Upper lobe of right lung (tissue), 1 donor: ENCODE measurements around the gene GRIK3. TPM values are rescaled to one million over a fixed set of nuclear protein-coding genes. Genes with fewer than 3 reads are reported as not detected.

ENCODE experiments used
- ATAC-seq: fragments of 200-7000 bp; cut with Tn5 transposase; one replicate; pipeline ENCODE4 v1.9.1; 2020; ENCODE audit warnings: mild to moderate bottlenecking, moderate library complexity
- DNase-seq: peaks from one replicate; pipeline ENCODE4 v3.0.0-alpha.2; 2020
- H3K27ac ChIP-seq: fragments of 200-600 bp; one replicate; pipeline ENCODE4 v1.8.0; 2022
- H3K27me3 ChIP-seq: fragments of 200-600 bp; one replicate; pipeline ENCODE4 v1.8.0; 2022; ENCODE audit warnings: mild to moderate bottlenecking
- H3K36me3 ChIP-seq: fragments of 200-600 bp; one replicate; pipeline ENCODE4 v1.8.0; 2022
- H3K4me1 ChIP-seq: fragments of 200-600 bp; one replicate; pipeline ENCODE4 v1.8.0; 2022
- H3K4me3 ChIP-seq: fragments of 200-600 bp; one replicate; pipeline ENCODE4 v1.8.0; 2022; ENCODE audit warnings: mild to moderate bottlenecking
- H3K9me3 ChIP-seq: fragments of 200-600 bp; one replicate; pipeline ENCODE4 v1.8.0; 2022
- intact Hi-C: fragments of 100-400 bp; cut with DNase I; formaldehyde crosslinking; loops from one replicate; pipeline ENCODE4 v1.11.0; 2022
- total RNA-seq: library from RNA; stranded (reverse); fragmentation: NEBNext Ultra II Directional; extraction: Animal tissue kit (Norgen Biotek cat#: 25700); gene quantifications from one replicate; pipeline ENCODE4 v1.2.1, GENCODE V29; 2021
- TF ChIP-seq, protein P1 (sequence below): fragments of 200-600 bp; IDR thresholded peaks from one replicate; pipeline ENCODE4 v1.8.0; 2022; ENCODE audit warnings: antibody characterized with exemption
- donor health status: DM: no; HTN: yes; CAD: no; lungs with severe emphysema.

Gene GRIK3
- total RNA-seq, 1 donor from 2014 or later: not detected

DNA sequence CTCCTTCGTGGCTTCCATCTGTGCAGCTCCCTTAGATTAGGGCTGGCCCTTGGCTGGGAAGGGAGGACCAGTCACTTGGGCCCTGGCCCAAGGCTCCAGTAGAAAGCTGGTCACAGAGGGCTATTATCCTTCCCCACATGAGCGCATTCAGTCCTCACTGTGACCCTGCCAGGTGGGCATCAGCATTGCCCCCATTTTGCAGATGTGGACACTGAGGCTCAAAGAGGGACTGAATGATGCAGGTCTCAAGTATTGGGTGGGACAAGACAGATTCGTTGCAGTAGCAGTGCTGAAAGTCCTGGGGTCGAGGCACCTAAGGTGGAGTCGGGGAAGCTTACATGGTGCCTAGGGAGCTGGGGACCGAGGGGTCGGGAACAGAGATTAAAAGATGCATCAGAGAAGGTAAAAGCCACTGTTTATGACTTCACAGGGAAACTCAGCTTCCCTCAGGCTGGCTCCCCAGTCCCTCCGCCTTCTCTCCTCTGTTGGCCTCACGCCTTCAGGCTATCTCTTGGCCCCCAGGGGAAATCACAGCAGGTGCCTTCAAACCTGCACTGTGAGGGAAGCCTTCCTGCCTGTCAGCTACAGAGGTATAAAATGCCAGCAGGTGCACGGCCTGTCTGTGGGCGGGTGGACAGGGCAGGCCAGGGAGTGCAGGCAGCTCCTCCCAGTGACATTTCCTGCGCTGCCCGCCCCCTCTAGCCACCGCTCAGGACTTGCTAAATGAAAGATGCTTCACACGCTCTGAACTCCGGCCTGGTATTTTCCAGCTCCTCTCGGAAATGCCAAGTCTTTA is 178.4 kb downstream of the GRIK3 start:
- Histone ChIP-seq H3K27ac (no peak overlapping the region), H3K4me1 (no peaks in the 10 kb centered on the region), H3K9me3 (no peaks in the 10 kb centered on the region), H3K36me3 (no peaks in the 10 kb centered on the region), H3K4me3 (no peak overlapping the region), H3K27me3 (peaks cover 14% of the 10 kb centered on the region)
- intact Hi-C loops: no loop called here
- DNase-seq (no peak), ATAC-seq (no peak)
- TF ChIP-seq, protein P1, sequence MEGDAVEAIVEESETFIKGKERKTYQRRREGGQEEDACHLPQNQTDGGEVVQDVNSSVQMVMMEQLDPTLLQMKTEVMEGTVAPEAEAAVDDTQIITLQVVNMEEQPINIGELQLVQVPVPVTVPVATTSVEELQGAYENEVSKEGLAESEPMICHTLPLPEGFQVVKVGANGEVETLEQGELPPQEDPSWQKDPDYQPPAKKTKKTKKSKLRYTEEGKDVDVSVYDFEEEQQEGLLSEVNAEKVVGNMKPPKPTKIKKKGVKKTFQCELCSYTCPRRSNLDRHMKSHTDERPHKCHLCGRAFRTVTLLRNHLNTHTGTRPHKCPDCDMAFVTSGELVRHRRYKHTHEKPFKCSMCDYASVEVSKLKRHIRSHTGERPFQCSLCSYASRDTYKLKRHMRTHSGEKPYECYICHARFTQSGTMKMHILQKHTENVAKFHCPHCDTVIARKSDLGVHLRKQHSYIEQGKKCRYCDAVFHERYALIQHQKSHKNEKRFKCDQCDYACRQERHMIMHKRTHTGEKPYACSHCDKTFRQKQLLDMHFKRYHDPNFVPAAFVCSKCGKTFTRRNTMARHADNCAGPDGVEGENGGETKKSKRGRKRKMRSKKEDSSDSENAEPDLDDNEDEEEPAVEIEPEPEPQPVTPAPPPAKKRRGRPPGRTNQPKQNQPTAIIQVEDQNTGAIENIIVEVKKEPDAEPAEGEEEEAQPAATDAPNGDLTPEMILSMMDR: no peak

DNA sequence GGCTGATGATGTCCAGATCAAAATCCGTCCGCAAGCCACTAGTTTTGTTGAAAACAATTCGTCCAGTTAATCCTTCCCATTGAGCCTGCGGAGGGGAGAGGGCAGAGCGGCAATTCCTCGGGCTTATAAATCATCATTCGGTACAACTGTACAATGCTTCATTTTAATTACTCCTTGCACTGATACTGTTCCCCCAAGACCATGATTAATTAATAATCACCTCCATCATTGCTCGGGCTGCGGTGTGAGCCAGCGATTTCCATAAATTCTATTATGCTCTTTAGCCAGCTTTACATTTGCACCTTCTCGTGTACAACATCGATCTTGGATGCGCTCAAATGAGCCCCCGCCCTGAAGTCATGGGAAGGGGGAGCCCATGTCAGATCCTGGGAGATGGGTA is 180.7 kb downstream of the GRIK3 start:
- TF ChIP-seq, protein P1: no peak
- H3K27ac ChIP-seq: no peak overlapping the region
- intact Hi-C loops: no loop called here
- ATAC-seq: no peak
- H3K36me3 ChIP-seq: no peaks in the 10 kb centered on the region
- no peak for DNase-seq
- no peaks in the 10 kb centered on the region for H3K4me1 ChIP-seq
- no peak overlapping the region for H3K4me3 ChIP-seq
- H3K27me3 ChIP-seq: peaks cover 30% of the 10 kb centered on the region
- no peaks in the 10 kb centered on the region for H3K9me3 ChIP-seq

DNA sequence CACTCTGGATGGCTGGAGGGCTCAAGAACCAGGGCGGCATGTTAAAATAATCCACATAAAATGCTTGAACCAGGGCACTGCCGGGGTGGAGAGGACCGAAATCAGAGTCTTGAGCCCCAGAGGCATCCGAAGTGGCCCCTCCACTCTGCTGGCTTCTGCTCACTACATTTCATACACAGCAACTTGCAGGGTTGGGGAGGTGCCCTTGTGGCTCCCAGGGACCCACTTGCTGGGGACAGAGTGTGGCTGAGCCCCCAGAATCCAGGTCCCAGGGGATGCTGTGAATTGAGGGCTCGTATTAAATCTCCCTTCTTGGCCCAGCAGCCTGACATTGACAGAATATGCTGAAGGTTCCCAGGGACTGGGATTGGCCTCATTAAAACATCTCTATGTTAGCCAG is 181.7 kb downstream of the GRIK3 start:
- TF ChIP-seq, protein P1: no peak
- ATAC-seq: no peak
- Histone ChIP-seq H3K27me3 (peaks cover 33% of the 10 kb centered on the region), H3K9me3 (no peaks in the 10 kb centered on the region), H3K27ac (no peak overlapping the region), H3K4me1 (no peaks in the 10 kb centered on the region), H3K4me3 (no peak overlapping the region), H3K36me3 (no peaks in the 10 kb centered on the region)
- DNase-seq: no peak
- intact Hi-C loops: no loop called here

DNA sequence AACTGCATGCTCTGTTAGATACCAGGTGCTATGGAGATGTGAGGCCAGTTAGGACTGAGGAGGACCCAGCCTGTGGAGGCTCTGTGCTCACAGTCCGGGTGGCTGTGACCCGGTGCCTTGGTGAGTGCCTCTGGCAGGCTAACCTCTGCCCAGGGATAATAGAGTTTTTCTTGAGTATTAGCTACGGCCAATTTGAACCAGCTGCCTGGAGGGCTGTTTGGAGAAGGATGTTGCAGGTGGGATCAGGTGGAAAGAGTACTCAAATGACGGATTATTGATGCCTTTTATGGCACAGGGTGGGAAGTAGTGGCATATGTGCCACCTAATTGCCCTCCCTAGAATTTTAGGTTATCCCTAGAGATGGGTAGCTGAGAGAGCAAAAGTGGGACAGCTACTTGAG is 182.7 kb downstream of the GRIK3 start:
- intact Hi-C loops: no loop called here
- Histone ChIP-seq H3K9me3 (no peaks in the 10 kb centered on the region), H3K4me3 (no peak overlapping the region), H3K36me3 (no peaks in the 10 kb centered on the region), H3K27ac (no peak overlapping the region), H3K27me3 (peaks cover 28% of the 10 kb centered on the region), H3K4me1 (no peaks in the 10 kb centered on the region)
- TF ChIP-seq, protein P1: no peak
- DNase-seq: no peak
- no peak for ATAC-seq

DNA sequence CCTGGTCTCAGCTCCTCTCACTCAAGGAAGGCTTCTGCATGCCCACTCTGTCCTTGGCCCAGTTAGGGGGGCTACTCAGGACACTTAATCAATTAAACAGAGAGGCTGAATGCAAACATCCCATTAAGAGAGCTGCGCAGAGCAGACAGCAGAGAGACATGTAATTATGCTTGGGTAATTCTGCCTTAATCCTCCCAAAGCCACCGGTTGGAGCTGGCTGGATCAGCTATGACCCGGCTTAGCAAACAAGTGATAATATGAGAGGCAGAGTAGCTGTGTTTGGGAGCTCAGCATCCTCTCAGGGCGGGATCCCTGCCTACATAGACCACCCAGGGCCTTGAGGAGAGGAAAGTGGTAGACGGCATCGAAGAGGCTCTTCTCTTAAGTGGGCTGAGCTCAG is 183.2 kb downstream of the GRIK3 start:
- Histone ChIP-seq H3K4me3 (no peak overlapping the region), H3K9me3 (no peaks in the 10 kb centered on the region), H3K36me3 (no peaks in the 10 kb centered on the region), H3K4me1 (no peaks in the 10 kb centered on the region), H3K27ac (no peak overlapping the region), H3K27me3 (peaks cover 27% of the 10 kb centered on the region)
- DNase-seq: no peak
- no peak for ATAC-seq
- TF ChIP-seq, protein P1: no peak
- intact Hi-C loops: no loop called here

DNA sequence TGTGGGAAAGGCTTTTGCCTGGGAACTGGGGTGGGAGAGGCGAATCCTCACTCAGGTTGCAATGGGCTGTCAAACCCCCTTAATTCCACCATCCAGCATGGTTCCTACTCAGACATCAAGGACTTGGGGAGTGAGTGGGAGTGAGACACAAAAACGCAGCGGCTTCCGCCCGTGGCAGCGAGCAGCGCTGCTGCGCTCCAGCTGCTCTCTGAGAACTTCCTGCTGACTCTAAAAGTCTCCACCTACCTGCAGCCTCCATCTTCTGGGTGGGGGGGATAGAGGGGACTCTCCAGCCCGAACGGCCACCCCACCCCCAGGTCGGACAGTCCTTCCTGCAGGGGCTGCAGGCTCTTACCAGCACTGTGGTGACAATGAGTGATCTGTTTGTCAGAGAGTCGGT is 184.4 kb downstream of the GRIK3 start:
- DNase-seq: no peak

More for the DNA sequence above, 184.4 kb downstream of the GRIK3 start:
- peaks cover 24% of the 10 kb centered on the region for H3K27me3 ChIP-seq
- intact Hi-C loops: no loop called here
- no peak for ATAC-seq
- H3K4me3 ChIP-seq: no peak overlapping the region
- H3K27ac ChIP-seq: no peak overlapping the region
- no peaks in the 10 kb centered on the region for H3K4me1 ChIP-seq
- TF ChIP-seq, protein P1: no peak
- H3K36me3 ChIP-seq: no peaks in the 10 kb centered on the region
- H3K9me3 ChIP-seq: no peaks in the 10 kb centered on the region
